HL-60/S4 (cell line): ENCODE data around the gene UBL4A.
"Not testable (repeated sequence)": the region's sequence is repeated elsewhere in the genome, so short reads cannot be mapped to it uniquely, and the experiment has no call there.

Experiments used
- in situ Hi-C: fragments of 300-500 bp; cut with MboI; formaldehyde crosslinking; loops from 2 replicates; pipeline ENCODE4 v1.14.3; 2022; ENCODE audit warnings: low sequenced_read_pairs

The UBL4A gene

DNA sequence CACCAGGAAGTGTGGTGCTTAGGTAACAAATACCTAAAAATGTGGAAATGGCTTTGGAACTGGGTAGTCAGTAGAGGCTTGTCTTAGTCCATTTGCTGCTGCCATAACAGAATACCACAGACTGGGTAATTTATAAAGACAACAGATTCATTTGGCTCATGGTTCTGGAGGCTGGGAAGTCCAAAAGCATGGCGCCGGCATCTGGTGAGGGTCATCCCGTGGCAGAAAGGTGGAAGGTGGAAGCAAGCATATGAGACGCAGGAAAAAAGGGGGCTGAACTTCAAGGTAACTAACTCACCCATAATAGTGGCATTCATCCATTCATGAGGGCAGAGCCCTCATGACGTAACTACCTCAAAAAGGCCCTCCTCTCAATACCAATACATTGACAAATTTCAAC is 23.0 kb upstream of the UBL4A start:
- in situ Hi-C loops, result no loop called here

DNA sequence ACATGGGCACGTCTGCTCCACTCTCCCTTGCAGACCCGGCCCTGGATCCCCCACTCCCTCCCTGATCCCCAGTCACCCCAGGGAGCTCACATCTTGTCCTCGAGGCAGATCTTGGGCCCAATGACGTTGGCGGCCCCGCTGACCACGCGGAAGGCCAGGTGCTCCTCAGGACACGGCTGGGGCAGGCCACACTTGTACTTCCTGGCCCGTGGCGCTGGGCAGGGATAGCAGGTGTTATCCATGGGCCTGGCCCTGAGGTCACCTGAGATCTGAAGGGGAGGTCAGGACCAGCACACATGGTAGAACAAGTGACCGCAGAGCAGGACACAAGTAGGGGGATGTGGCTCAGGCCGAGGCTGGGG is 21.9 kb upstream of the UBL4A start:
- in situ Hi-C loops, result no loop called here

DNA sequence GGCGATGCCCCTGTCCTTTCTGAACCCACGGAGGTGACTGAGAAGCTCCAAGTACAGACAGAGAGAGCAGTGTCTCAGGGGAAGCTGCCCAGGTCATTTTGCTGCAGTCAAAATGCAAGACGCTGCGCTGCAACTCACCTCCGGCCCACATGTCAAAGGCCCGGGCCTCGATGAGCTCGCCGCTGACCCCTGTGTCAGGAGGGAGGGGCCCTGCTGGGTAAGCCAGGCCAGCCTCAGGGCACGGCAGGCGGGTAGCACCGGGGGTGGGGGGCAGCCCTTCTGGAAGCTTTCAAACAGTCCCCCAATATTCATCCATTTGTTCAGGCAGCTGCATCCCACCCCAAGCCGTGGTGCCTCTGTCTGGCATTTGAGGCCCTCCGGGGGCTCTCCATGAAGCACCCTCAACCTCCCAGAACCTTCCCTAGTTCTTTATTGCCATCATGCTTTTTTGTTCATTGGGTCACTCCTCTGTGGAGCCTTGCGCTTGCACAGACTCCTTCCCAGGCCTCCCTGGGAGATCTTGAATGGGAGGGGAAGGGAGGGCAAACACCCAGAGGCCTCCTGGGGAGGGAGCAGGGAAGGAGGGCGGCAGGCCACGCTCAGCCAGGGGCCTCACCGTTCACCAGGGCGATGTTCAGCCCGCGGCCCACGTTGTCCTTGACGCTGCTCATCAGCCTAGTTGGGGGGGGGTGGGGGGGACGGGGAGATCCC is 21.4 kb upstream of the UBL4A start:
- in situ Hi-C loops, result no loop called here

DNA sequence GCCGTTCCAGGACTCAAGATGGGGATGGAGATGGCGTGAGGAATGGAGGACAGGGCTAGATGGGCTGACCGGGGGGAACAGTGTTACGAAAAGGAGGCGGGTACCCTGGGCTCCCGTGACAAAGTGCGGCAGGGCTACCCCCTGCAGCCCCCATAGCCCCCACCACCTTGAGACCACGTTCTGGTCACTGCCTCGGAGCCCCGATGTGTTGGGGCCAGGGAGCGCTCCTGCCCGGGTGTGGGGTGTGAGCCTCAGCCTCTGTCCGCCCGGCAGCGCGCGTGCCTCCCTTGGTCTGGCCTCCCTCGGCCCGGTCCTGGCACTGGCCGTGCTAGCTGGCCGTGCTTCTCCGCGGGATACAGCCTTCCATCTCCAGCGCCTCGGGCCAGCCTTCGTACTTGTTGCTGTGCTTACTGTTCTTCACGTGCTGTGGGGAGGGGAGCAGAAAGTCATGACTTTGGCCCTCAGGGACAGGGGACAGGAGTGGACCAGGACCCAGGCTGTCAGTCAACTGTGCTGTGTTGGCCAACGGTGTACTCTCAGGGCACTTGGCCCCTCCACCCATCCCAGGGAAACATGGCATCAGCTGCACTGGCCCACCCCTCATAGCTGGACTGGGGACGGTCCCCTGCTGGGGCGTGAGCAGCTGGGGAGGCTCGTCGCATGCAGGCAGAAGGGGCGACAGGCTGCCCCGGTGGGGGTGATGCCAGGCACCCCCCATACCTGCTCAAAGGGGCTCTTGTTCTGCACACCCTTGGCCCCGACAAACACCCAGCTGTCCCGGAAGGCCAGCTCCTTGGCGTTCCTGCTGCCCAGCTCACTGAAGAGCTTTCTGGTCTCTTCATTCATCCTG is 20.3 kb upstream of the UBL4A start:
- in situ Hi-C loops, result no loop called here

DNA sequence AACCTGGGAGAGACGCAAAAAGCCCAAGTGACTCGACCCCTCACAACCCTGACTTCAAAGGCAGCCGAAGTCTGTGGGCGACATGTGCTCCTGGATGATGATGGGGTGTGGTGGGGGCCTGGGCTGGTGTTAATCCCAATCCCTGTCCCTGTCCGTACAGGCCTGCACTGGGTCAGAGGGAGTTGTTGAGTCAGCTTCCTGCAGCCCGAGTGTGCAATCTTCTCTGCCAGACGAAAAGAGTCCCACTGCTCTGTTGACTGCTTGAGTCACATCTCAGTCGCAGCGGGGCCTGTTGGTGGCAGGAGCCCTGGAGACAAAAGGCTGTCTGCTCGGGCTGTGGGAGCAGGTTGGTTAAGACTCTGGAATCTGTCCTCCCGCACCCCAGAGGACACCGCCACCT is 19.3 kb upstream of the UBL4A start:
- in situ Hi-C loops, result no loop called here

DNA sequence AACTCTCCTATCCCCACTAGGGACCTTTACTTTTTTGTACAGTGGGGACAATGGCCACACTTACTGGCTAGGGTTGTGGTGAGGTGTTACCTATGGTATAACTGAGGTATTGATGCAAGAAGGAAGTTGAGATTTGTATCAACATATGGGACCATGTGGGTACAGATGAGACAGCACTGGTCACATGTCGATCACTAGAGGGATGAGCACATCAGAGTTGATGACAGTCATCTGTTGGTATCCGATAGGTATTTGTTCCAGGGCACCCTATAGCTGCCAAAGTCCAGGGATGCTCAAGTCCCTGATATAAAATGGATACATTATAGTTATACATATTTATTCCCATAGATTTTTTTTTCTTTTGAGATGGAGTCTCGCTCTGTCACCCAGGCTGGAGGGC is 16.6 kb upstream of the UBL4A start:
- in situ Hi-C loops, result no loop called here

DNA sequence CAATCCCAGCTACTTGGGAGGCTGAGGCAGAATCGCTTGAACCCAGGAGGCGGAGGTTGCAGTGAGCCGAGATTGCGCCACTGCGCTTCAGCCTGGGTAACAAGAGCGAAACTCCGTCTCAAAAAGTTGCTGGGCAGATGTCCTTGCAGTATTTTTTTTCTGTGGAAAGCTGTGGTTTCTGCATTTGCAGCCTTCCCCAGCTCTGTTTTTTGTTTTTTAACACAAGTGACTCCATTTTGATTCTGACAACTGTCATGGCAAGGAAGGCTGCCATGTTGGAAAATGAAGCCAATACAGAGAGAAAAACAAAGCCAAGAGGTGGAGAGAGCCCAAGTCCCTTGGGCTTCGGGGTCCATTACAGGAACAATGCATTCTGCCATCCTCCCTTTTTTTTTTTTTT is 15.7 kb upstream of the UBL4A start:
- in situ Hi-C loops, result no loop called here

DNA sequence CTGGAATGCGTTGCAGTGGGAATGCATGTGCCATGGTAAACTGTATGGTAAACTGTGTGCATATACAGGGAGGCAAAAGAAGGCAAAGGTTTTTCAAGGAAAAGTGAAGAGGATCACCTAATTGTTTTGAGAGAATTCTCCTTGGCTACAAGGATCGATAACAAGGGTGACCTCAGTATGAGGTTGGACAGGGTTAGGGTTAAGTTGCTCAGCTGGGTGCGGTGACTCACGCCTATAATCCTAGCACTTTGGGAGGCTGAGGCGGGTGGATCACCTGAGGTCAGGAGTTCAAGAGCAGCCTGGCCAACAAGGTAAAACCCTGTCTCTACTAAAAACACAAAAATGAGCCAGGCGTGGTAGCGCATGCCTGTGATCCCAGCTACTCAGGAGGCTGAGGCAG is 15.0 kb upstream of the UBL4A start:
- in situ Hi-C loops, result not testable (repeated sequence)

DNA sequence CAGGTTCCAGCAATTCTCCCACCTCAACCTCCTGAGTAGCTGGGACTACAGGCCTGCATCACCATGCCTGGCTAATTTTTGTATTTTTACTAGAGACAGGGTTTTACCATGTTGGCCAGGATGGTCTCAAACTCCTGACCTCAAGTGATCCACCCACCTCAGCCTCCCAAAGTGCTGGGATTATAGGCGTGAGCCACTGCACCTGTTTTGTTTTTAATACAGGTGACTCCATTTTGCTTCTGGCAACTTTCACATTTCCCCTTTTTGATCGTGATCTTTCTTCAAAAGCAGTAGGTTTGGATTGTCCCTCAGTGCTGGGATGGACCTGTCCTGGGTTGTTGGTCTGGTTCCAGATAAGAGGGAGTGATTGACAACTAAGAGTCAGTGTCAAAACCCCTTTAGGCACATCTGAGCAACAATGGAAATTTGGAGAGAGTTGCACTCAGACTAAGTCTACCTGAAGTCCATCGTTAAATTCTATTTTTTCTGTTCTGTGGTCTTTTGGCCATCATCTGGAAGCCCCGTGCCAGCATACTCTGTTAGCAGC is 10.2 kb upstream of the UBL4A start:
- in situ Hi-C loops, result not testable (repeated sequence)

DNA sequence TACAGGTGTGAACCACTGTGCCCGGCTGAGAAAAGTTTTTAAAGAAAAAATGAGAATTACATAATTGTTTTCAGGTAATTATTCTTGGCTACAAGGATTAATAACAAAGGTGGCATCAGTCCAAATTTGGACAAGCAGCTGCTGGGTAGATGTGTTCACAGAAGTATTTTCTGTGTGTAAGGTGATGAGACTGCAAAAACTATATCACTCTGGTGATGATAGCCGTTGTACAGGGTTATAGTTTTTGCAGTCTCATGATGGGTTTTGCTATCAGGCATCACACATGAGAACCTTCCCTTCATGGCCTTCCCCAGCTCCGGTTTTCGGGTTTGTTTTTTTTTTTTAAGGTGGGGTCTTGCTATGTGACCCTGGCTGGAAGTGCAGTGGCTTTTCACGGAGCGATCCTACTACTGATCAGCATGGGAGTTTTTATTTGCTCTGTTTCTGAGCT is 9.1 kb upstream of the UBL4A start:
- in situ Hi-C loops, result no loop called here

DNA sequence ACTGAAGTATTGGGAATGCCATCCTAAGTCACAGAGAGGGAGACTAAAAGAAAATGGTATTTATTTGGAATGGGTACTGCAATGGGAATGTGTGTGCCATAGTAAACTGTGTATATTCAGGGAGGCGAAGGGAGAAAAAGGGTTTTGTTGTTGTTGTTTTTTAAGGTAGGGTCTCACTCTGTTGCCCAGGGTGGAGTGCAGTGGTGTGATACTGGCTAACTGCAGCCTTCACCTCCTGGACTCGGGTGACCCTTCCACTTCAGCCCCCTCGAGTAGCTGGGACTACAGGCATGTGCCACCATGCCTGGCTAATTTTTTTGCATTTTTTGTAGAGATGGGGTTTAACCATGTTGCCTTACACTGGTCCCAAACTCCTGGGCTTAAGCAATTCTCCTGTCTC is 8.3 kb upstream of the UBL4A start:
- in situ Hi-C loops, result no loop called here

DNA sequence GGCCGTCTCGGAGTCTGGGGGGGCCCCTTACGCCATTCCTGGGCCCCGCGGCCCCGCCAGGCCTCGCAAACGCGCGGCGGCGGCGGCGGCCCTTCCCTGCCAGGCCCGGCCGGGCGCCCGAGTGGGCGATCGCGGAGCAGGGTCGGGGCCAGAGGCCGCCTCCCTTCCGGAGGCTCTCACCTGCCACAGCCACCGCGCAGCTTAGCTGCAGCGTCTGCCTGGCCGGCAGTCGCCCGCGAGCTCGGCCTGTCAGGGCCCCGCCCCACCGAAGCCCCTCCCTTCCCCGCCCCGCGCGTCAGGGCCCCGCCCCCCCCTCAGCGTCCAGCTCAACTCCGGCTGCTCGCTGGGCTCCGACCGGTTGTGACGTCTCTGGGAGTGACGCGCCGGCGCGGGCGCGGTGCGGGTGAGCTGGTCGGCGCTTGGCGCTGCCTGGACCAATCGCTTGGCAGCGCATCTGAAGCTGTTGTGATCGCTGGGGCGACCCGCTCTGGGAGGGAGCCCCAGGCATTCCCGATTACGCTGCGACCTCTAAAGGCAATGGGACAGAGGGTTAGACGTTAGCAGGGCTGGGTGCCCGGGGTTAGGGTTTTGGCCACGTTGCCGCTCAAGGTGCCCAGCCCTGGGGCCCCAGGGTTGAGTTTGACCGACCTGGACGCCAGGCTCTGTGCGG is 4.1 kb upstream of the UBL4A start, which contains the start of gene SLC10A3:
TSS of gene SLC10A3 (minus strand) at position 216 of the 670 bp plus-strand sequence. CDS start 1,689 bp downstream, outside the sequence.
- in situ Hi-C loops, result no loop called here

DNA sequence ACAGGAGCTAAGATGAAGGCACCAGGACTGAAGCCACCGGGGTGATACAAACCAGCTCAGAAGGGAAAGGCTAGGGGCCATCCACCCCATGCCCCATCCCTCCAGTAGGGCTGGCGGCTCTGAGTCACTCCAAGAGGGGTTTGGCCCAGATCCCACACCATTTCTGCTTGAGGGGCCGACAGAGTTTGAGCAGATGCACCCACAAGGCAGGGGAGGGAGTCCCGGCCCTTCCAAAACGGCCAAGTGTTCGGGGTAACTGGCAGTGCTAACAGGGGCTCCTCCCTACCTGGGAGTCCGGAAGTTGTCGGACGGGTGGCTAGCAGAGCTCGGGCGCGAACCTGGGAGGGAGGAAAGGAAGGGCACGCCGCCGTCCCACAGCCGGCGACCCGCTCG is 3.6 kb upstream of the UBL4A start:
- in situ Hi-C loops, result no loop called here

DNA sequence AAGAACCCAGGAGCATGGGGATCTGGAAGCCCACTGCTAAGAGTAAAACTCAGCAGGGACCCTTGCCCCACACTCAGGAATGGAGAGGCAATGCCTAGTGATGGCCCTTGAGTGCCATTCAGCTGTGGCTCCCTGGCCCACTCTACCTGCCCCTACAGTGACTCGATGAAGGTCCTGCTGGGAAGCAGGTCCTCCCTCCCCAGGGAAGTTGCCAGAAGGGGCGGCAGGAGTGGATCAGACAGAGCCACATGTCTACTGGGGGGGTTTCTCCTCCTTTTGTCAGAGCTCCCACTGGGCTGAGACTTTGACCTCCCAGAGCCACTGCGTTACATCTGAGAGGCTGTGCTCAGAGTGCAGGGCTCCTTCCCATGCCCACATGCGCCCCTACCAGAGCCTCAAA is 2.8 kb upstream of the UBL4A start:
- in situ Hi-C loops, result no loop called here

DNA sequence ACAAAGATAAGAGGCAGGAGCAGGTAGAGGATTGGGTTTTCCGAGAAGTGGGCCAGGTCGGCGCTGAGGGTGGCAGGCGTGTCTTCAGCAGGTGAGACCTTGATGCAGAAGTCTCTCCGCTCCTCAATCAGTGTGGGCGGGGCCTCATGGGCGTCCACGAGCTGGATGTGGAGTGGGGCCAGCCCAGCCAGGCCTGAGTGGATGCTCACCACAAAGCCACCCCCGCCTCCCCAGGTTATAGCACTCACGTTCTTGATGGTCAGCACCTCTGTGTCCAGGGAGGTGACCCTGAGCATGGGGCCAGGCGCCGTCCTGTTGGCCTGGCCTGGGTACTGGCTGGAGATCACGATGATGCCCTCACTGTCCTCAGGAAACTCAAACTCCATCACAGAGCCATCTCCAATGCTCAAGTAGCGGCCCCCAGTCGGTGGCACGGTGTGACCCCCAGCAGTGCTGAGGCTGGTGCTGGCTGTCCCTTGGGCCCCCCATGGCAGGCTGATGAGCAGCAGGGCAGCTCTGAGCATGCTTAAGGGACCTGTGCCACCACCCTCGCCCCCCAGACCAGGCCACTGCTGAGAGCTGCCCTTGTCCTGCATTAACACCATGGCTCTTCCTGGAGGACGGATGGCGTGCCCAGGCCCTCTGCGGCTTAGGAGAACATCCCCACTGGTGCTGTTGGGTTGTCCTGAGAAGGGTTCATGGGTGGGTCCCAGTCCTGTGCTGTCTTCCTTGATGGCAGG is 2.1 kb upstream of the UBL4A start:
- in situ Hi-C loops, result no loop called here

DNA sequence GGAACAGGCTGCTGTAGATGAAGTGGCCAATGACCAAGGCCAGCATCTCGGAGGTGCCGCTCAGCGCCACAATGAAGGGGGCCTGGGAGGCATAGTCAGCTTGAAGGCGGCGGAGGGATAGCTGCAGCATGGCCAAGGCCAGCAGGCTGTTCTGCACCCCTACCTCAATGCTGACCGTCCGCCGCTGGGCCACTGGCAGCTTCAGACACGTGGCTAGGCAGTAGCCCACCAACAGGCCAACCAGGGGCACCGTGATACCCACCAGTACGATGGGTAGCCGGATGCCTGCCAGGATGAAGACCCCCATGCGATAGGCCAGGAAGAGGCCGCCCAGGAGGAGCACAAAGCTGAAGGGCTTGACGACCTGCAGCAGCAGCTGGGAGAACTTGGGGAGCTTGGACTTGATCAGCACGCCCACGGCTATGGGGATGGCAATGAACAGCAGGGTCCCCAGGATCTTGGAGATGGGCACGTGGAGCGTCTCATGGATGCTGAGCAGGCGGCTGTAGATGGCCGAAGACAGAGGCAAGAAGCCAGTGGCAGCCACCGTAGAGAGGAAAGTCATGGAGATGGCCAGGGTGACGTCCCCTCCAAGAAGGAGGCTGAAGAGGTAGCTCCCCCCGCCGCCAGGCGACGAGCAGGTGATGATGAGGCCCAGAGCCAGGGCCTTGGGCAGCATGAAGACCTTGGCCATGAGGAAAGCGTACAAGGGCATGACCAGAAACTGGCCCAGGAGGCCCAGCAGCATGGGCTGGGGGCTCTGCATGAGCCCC is 1.3 kb upstream of the UBL4A start:
- in situ Hi-C loops, result no loop called here

DNA sequence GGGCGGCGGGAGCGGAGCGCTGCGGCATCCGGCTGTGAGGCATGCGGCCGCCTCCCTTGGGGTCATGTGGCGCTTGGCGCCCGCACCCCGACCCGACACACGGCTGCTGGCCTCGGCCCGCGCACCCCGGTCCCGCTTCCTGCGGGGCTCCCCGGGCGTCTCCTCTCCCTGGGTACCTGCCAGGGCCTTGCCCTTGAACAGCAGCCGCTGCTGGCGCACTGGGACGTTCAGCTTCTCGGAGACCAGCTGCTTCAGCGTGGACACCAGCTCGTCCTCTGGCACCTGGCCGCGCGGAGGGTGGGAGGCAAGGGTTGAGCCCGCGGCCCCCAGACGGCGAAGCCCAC is 391 bp downstream of the UBL4A start:
- in situ Hi-C loops, result no loop called here

DNA sequence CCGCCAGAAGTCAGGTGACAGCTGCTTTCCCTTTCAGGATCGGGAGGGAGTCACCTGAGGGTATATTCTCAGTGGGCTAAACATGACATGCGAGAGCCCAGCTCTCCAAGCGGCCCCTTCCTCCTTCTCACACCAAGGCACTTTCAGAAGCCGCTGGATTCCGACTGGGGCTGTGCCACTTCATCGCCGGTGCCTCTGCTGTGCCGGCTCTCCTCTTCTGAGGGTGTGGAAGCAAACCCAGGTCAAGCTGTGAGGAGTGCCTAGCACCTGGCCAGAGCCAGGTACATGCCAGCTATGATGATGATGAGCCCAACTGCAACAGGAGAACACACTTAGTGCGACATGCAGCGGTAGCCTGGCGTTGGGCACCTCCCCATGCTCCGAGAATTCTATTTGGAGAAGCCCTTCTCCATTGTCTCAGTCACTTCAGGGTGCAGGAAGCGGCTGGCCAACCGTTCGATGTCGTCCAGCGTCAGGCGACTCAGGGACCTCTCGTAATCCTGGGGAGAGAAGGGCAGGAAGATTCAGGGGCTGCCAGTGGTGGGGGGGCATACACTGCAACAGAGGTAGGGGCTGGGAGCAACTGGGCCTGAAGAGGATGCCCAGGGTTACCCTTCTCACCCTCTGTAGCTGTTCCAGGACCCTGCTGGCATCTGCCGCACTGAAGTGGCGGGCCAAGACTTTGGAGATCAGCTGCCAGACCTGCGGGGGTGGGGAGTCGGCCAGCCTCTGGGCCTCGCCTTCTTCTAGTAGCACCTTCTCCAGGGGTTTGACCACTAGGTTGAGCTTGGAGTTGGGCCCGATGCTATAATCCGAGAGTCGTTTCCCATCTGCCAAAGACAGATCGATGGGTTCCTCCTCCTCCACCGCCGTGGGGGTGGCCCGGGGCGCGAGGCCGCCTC is 1.0 kb downstream of the UBL4A start:
- in situ Hi-C loops, result no loop called here
